ENCODE results near the gene APEH. TPM values are rescaled to one million over a fixed set of nuclear protein-coding genes. Genes with fewer than 3 reads are reported as not detected.

The APEH gene
- polyA plus RNA-seq, 3 donors = 66.1 to 105 (median 92.6) TPM

DNA sequence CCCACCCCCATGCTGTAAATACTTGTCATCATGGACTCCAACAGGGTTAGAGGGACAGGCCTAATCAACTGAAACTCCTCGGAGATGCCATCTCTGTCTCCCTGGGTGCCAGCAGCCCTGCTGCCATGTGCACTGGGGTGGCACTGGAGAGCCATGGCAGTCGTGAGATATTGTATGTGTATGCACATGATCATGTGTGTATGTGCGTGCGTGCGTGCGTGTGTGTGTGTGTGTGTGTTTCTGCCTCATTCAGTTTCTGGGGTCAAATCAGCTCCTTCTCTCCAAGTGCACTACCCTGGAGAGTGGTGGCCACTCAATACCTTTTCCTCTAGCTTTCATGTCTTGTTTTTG, 3.2 kb upstream of the APEH start:
- no peaks in the 10 kb centered on the region for H3K27me3 ChIP-seq (ENCODE audit: control insufficient read depth in 2 of 2, insufficient read depth in 2 of 2, low read length in 2 of 2)
- H3K27me3 Mint-ChIP-seq (ENCODE audit: low read depth in 3 of 3) = peaks cover 9 to 11% (median 10%) of the 10 kb centered on the region in 3 donors

DNA sequence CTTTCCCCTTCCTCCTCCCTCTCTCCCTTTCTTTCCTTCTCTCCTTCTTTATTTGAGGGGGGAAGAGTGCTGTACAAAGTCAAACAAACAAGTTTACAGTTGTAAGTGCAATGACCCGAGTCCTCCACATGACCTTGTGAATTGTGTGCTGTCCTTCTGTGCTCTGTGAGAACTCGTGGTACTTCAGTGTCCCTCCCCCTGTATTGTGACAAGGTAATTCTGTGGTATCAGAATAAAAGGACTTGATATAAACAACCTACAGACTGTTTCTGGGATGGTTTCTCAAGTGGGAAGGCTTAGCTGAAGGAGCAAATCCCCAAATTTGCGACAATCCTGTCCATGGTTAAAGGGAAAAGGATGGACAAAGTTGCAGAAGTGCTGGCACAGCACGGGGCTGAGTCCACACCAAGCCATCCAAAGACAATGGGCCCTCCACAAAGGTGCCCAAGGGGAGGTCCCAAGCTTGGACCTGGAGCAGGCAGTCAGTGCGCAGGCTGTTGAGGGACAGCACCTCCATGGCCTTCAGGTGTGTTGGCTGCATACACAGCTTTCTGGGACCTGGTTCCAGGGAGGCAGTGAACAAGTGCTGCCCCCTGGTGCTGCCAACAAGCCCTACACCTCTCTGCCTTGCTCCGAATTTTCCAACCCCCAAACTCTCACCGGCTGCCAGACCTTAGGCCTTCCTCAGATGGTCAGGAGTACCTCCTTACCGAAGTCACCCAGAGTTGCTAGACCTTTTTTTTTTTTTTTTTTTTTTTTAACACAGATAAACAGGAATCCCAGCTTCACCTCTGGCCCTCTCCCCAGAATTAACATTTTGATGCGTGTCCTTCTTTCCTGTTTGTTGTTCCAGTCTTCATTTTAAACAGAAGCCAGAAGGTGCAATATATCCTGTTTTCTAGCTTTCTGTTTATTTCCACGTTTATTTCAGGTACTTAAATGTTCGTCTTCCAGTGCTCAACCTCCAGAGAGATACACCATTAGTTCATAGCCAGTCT, 2.6 kb upstream of the APEH start:
- 54% methylated on average over 7 of the region's 11 CpGs for WGBS (ENCODE audit: insufficient coverage)
- Histone ChIP-seq H3K4me2 (replicated peaks; ENCODE audit: extremely low read depth, low read length, poor library complexity, severe bottlenecking) (no peak overlapping the region), H3K79me2 (ENCODE audit: insufficient read depth, low read length) (peaks cover 13% of the 10 kb centered on the region), H2AFZ (ENCODE audit: insufficient read depth, low read depth, low read length, poor library complexity, severe bottlenecking) (no peak overlapping the region), H3K27ac (ENCODE audit: low read depth in 1 of 2, low read length in 2 of 2) (no peak overlapping the region), H3K27me3 (ENCODE audit: control insufficient read depth in 2 of 2, insufficient read depth in 2 of 2, low read length in 2 of 2) (no peaks in the 10 kb centered on the region), H4K20me1 (ENCODE audit: insufficient read depth, low read length) (peaks cover 20% of the 10 kb centered on the region), H3K36me3 (replicated peaks in 1 of 2; ENCODE audit: control insufficient read depth in 1 of 2, insufficient read depth in 2 of 2, low read length in 2 of 2) (peaks cover 11% of the 10 kb centered on the region in 2 donors), H3K9ac (ENCODE audit: insufficient read depth, low read length, poor library complexity, severe bottlenecking) (no peak overlapping the region), H3K4me3 (replicated peaks in 1 of 3; ENCODE audit: low read depth in 2 of 3, low read length in 3 of 3) (no peak overlapping the region), H3K4me1 (ENCODE audit: control insufficient read depth in 1 of 2, insufficient read depth in 2 of 2, low read length in 2 of 2) (peaks cover 17 to 21% of the 10 kb centered on the region in 2 donors), H3K9me3 (replicated peaks in 1 of 2; ENCODE audit: control insufficient read depth in 1 of 2, insufficient read depth in 1 of 2, low read length in 2 of 2) (peaks cover 0 to 6% of the 10 kb centered on the region in 2 donors)
- Mint-ChIP-seq H3K9me3 (peaks cover 0 to 10% (median 3%) of the 10 kb centered on the region in 7 donors), H3K27me3 (ENCODE audit: low read depth in 3 of 3) (peaks cover 9 to 11% (median 10%) of the 10 kb centered on the region in 3 donors), H3K27ac (peak overlapping the region in 2 of 7 donors; percentile 41 to 51), H3K4me3 (peak overlapping the region in 1 of 2 donors; percentile 39), H3K36me3 (peaks cover 10 to 13% of the 10 kb centered on the region in 2 donors), H3K4me1 (peaks cover 26% of the 10 kb centered on the region)
- intact Hi-C loops (cut with micrococcal nuclease) = loop anchor here (5.0 to 10.0 kb wide), 3 partner anchors 53 to 199 kb away; partner anchors contain the start of genes GMPPB (in 2 of the 2) and DAG1 (in 1 of the 2)
- DNase-seq = peak; percentile 35 to 60 (median 53)
- TF ChIP-seq, protein P1, sequence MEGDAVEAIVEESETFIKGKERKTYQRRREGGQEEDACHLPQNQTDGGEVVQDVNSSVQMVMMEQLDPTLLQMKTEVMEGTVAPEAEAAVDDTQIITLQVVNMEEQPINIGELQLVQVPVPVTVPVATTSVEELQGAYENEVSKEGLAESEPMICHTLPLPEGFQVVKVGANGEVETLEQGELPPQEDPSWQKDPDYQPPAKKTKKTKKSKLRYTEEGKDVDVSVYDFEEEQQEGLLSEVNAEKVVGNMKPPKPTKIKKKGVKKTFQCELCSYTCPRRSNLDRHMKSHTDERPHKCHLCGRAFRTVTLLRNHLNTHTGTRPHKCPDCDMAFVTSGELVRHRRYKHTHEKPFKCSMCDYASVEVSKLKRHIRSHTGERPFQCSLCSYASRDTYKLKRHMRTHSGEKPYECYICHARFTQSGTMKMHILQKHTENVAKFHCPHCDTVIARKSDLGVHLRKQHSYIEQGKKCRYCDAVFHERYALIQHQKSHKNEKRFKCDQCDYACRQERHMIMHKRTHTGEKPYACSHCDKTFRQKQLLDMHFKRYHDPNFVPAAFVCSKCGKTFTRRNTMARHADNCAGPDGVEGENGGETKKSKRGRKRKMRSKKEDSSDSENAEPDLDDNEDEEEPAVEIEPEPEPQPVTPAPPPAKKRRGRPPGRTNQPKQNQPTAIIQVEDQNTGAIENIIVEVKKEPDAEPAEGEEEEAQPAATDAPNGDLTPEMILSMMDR (IDR thresholded peaks at IDR 0.05) = peak; percentile 82

More for the DNA sequence above, 3.2 kb upstream of the APEH start:
- H3K79me2 ChIP-seq (ENCODE audit: insufficient read depth, low read length) = peaks cover 13% of the 10 kb centered on the region
- no peak overlapping the region for H2AFZ ChIP-seq (ENCODE audit: insufficient read depth, low read depth, low read length, poor library complexity, severe bottlenecking)
- H3K27ac ChIP-seq (ENCODE audit: low read depth in 1 of 2, low read length in 2 of 2) = no peak overlapping the region
- WGBS (ENCODE audit: insufficient coverage) = no CpG with 5 or more reads among the region's 6 CpGs
- intact Hi-C loops (cut with micrococcal nuclease) = loop anchor here (5.0 to 10.0 kb wide), 3 partner anchors 54 to 199 kb away; partner anchors contain the start of genes GMPPB (in 2 of the 2) and DAG1 (in 1 of the 2)
- peaks cover 4% of the 10 kb centered on the region in 2 donors for H3K36me3 ChIP-seq (replicated peaks in 1 of 2; ENCODE audit: control insufficient read depth in 1 of 2, insufficient read depth in 2 of 2, low read length in 2 of 2)
- TF ChIP-seq, protein P1 (IDR thresholded peaks at IDR 0.05) = no peak
- Mint-ChIP-seq H3K9me3 (peaks cover 0 to 10% (median 3%) of the 10 kb centered on the region in 7 donors), H3K27ac (no peak overlapping the region), H3K4me3 (no peak overlapping the region), H3K4me1 (peaks cover 24% of the 10 kb centered on the region), H3K36me3 (peaks cover 4 to 6% of the 10 kb centered on the region in 2 donors)
- no peak overlapping the region for H3K4me3 ChIP-seq (replicated peaks in 1 of 3; ENCODE audit: low read depth in 2 of 3, low read length in 3 of 3)
- peaks cover 0 to 6% of the 10 kb centered on the region in 2 donors for H3K9me3 ChIP-seq (replicated peaks in 1 of 2; ENCODE audit: control insufficient read depth in 1 of 2, insufficient read depth in 1 of 2, low read length in 2 of 2)
- no peak overlapping the region for H3K4me2 ChIP-seq (replicated peaks; ENCODE audit: extremely low read depth, low read length, poor library complexity, severe bottlenecking)
- H4K20me1 ChIP-seq (ENCODE audit: insufficient read depth, low read length) = peaks cover 20% of the 10 kb centered on the region
- no peak overlapping the region for H3K9ac ChIP-seq (ENCODE audit: insufficient read depth, low read length, poor library complexity, severe bottlenecking)
- peaks cover 17 to 21% of the 10 kb centered on the region in 2 donors for H3K4me1 ChIP-seq (ENCODE audit: control insufficient read depth in 1 of 2, insufficient read depth in 2 of 2, low read length in 2 of 2)
- DNase-seq = no peak

Data from CD14-positive monocyte (primary cell).